Measurements from ENCODE around the gene NAV2.

Gene NAV2

DNA sequence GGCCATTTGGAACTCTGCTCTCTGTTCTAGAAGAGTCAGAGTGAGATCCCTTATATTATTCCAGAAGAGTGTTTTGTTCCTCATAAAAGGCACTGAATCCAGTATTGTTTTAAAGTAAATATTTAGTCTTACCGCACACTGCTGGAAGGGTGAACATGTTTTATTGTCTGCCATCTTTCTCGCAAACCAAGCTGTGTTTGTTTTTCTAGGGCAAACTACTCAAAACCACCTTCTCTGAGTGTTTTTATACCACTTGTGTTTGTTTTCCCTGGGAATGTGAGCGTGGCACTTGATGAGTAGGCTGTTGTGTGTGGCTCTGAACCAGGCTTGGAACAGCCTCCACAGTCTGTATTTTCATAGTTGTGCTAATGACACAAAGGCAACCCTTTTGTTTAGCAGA lies 357.8 kb downstream of the NAV2 start:
- no peak for ATAC-seq
- TF ChIP-seq CREB5 (CRISPR knock-in tag; IDR thresholded peaks at IDR 0.05; ENCODE audit: low read depth), result no peak
- no peak for TF ChIP-seq ESRRG (CRISPR knock-in tag; IDR thresholded peaks at IDR 0.05)
- no peak for TF ChIP-seq CSRNP3 (CRISPR knock-in tag; IDR thresholded peaks at IDR 0.05)
- TF ChIP-seq ZC3H10 (CRISPR knock-in tag; IDR thresholded peaks at IDR 0.05), result no peak
- TF ChIP-seq ZNF70 (CRISPR knock-in tag; IDR thresholded peaks at IDR 0.05), result no peak
- TF ChIP-seq ZNF565 (CRISPR knock-in tag; conservative IDR thresholded peaks at IDR 0.05; ENCODE audit: low read depth), result no peak
- TF ChIP-seq TCF4 (CRISPR knock-in tag; IDR thresholded peaks at IDR 0.05; ENCODE audit: borderline replicate concordance), result no peak
- no peak for TF ChIP-seq RARB (CRISPR knock-in tag; IDR thresholded peaks at IDR 0.05)
- TF ChIP-seq ZNF8 (CRISPR knock-in tag; IDR thresholded peaks at IDR 0.05), result no peak
- no peak for TF ChIP-seq GLIS3 (CRISPR knock-in tag; IDR thresholded peaks at IDR 0.05)
- TF ChIP-seq ARNTL (CRISPR knock-in tag; IDR thresholded peaks at IDR 0.05; ENCODE audit: borderline replicate concordance, low read depth), result no peak
- no peak for TF ChIP-seq ZFP3 (CRISPR knock-in tag; IDR thresholded peaks at IDR 0.05)
- no peak for TF ChIP-seq SNAI2 (CRISPR knock-in tag; IDR thresholded peaks at IDR 0.05)
- no peak for TF ChIP-seq ZFP30 (CRISPR knock-in tag; IDR thresholded peaks at IDR 0.05)
- TF ChIP-seq TSHZ2 (CRISPR knock-in tag; IDR thresholded peaks at IDR 0.05), result no peak

DNA sequence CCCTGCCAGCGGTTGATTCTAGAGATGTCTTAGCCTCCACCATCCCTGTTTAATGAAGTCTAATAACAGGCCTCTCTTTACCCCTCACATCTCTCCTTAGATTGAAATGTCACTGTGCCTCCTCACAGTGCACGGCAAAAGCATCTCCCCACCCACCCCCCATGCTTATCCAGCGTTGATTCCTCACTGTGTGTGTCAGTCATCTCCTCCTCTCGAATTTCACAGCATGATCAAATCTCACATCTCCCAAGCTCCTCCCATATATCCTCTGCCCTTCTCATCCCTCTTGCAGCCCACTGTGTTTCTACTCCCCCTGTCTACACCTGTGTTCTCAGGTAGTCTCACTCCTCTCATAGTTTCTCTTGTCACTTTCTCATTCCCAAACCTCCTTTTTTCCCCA lies 363.0 kb downstream of the NAV2 start:
- TF ChIP-seq ZNF8 (CRISPR knock-in tag; IDR thresholded peaks at IDR 0.05), result no peak
- no peak for TF ChIP-seq GLIS3 (CRISPR knock-in tag; IDR thresholded peaks at IDR 0.05)
- ATAC-seq, result peak; percentile 46; the same call in 2 of the 3 replicates

GRCh38 chr11:20078846-20079245 lies 366.2 kb downstream of the NAV2 start:
- no peak for TF ChIP-seq GLIS3 (CRISPR knock-in tag; IDR thresholded peaks at IDR 0.05)
- TF ChIP-seq ISL1 (CRISPR knock-in tag; IDR thresholded peaks at IDR 0.05), result no peak
- no peak for TF ChIP-seq BACH2 (CRISPR knock-in tag; IDR thresholded peaks at IDR 0.05; ENCODE audit: borderline replicate concordance)
- no peak for TF ChIP-seq OSR1 (CRISPR knock-in tag; IDR thresholded peaks at IDR 0.05)
- TF ChIP-seq ZFP30 (CRISPR knock-in tag; IDR thresholded peaks at IDR 0.05), result no peak
- TF ChIP-seq TOX (CRISPR knock-in tag; IDR thresholded peaks at IDR 0.05; ENCODE audit: borderline replicate concordance), result no peak
- no peak for TF ChIP-seq POU6F1 (CRISPR knock-in tag; IDR thresholded peaks at IDR 0.05; ENCODE audit: borderline replicate concordance, low read depth)
- TF ChIP-seq CSDC2 (CRISPR knock-in tag; IDR thresholded peaks at IDR 0.05), result no peak
- TF ChIP-seq ESRRG (CRISPR knock-in tag; IDR thresholded peaks at IDR 0.05), result no peak
- no peak for TF ChIP-seq RARB (CRISPR knock-in tag; IDR thresholded peaks at IDR 0.05)
- no peak for TF ChIP-seq CREB5 (CRISPR knock-in tag; IDR thresholded peaks at IDR 0.05; ENCODE audit: low read depth)
- no peak for TF ChIP-seq ZNF565 (CRISPR knock-in tag; conservative IDR thresholded peaks at IDR 0.05; ENCODE audit: low read depth)
- no peak for ATAC-seq

All from SK-N-SH treated with all-trans-retinoic acid at 6 μM for 48 hours (cell line).